GM12864 (cell line): Measurements from ENCODE around the gene KIAA1217.
"Not testable (repeated sequence)": the region's sequence is repeated elsewhere in the genome, so short reads cannot be mapped to it uniquely, and the experiment has no call there.

Experiments used
- DNase-seq: peaks from one replicate; pipeline ENCODE4 v3.0.0-alpha.2; 2011; ENCODE audit warnings: low read depth
- H3K4me3 ChIP-seq: 2 replicates; pipeline ENCODE4 v1.5.1; 2011; ENCODE audit warnings: mild to moderate bottlenecking, low read depth, low read length, control low read depth
- TF ChIP-seq, protein P1 (sequence below): IDR thresholded peaks from 2 replicates; pipeline ENCODE4 v1.5.1; 2011; ENCODE audit warnings: low read depth, mild to moderate bottlenecking, moderate library complexity, low read length, control low read depth, inconsistent platforms; ENCODE audit errors: missing control alignments

Gene KIAA1217

GRCh38 chr10:24480447-24480846 is 271.5 kb downstream of the KIAA1217 start:
- TF ChIP-seq, protein P1, sequence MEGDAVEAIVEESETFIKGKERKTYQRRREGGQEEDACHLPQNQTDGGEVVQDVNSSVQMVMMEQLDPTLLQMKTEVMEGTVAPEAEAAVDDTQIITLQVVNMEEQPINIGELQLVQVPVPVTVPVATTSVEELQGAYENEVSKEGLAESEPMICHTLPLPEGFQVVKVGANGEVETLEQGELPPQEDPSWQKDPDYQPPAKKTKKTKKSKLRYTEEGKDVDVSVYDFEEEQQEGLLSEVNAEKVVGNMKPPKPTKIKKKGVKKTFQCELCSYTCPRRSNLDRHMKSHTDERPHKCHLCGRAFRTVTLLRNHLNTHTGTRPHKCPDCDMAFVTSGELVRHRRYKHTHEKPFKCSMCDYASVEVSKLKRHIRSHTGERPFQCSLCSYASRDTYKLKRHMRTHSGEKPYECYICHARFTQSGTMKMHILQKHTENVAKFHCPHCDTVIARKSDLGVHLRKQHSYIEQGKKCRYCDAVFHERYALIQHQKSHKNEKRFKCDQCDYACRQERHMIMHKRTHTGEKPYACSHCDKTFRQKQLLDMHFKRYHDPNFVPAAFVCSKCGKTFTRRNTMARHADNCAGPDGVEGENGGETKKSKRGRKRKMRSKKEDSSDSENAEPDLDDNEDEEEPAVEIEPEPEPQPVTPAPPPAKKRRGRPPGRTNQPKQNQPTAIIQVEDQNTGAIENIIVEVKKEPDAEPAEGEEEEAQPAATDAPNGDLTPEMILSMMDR: no peak
- no peak overlapping the region for H3K4me3 ChIP-seq
- no peak for DNase-seq

DNA sequence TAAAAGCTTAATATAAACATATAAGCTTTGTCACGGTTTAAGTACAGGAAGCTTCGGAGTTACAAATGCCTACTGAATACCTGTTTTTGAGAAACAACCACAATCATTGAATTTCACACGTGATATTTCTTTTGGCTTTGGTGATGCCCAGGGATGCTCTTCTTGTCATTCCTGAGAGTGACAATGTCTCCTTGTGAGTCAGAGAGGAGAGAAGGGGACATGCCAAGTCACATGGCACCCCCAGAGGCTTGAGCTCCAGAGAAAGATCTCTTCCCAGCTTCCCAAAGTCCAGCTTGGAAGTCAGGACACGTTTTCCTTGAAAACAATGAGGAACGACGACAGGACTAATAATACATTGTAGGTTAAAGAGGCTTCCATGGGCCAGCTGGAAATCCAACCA is 272.3 kb downstream of the KIAA1217 start:
- H3K4me3 ChIP-seq: no peak overlapping the region
- no peak for DNase-seq
- TF ChIP-seq, protein P1: no peak

DNA sequence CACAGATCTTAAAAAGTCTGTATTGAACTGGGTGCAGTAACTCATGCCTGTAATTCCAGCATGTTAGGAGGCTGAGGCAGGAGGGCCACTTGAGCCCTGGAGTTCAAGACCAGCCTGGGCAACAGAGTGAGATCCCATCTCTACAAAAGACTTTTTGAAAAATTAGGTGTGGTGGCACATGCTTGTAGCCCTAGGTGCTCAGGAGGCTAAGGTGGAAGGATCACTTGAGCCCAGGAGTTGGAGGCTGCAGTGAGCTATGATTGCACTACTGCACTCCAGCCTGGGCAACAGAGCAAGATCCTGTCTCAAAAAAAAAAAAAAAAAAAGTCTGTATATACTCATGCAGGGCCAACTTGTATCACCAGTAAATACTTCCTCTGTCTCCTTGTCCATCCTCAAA is 273.8 kb downstream of the KIAA1217 start:
- H3K4me3 ChIP-seq, DNase-seq: not testable (repeated sequence)

DNA sequence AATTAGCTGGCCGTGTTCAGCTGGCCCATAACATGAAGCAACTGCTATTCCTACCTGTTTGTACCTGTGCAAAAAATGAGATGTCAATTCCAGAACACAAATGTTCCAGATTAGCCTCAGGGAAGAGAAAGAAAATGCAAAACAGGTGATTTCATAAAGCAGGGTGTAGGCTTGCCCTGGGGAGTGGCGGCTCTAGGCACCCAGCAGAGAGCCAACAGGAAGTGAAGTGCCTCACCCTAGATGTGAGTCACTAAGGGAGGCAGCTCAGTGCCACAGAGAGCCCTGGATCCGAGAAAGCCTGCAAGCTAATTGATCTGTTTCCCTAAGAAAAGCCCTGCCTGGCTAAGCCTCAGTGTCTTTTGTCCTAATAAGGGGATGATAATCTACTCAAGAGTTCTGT is 274.8 kb downstream of the KIAA1217 start:
- TF ChIP-seq, protein P1: no peak
- H3K4me3 ChIP-seq: no peak overlapping the region
- no peak for DNase-seq

GRCh38 chr10:24484771-24485170 is 275.8 kb downstream of the KIAA1217 start:
- TF ChIP-seq, protein P1: no peak
- no peak overlapping the region for H3K4me3 ChIP-seq
- DNase-seq: no peak

- no peak overlapping the region for H3K4me3 ChIP-seq
- TF ChIP-seq, protein P1: no peak
- DNase-seq: no peak
Measured at GRCh38 chr10:24485304-24485703, 276.4 kb downstream of the KIAA1217 start.

DNA sequence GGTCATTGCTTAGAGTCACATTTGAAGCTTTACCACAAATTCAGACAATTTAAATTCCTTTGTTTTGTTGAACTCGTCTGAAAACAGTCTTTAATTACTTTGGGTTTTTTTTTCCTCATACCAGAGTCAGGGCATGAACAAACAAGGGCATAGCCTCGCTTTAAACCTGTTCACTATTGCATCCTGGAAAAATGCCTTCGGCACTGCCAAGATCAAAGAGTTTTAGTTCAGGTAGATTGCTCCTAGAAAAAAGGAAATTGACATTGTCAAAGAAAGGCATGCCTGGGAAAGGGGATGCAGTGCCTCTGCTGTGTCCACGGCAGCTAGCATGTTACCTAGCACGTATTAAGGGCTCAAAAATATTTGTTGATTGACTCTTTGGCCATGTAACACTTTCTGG is 279.7 kb downstream of the KIAA1217 start:
- DNase-seq: no peak
- TF ChIP-seq, protein P1: no peak
- H3K4me3 ChIP-seq: no peak overlapping the region

DNA sequence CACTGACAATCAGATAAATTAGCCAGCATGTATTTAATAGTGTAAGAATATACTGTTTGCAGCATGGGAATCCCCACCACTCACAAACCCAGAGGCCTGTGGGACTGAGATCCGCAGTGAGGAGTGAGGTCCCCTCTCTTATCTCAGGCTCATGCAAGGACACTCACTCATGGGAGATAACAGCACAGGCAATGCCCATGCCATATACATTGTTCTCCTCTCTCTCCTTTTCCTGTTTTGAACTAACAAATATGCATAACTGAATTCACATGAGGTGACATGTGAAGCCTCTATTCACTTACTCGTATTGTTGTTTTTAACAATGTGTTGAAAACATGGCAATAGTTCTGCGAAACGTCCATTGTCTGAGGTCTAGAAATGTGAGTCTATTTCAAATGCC is 284.2 kb downstream of the KIAA1217 start:
- DNase-seq: no peak
- TF ChIP-seq, protein P1: no peak
- no peak overlapping the region for H3K4me3 ChIP-seq
